Measurements from ENCODE around the gene PADI2.
"Not testable (repeated sequence)": the region's sequence is repeated elsewhere in the genome, so short reads cannot be mapped to it uniquely, and the experiment has no call there.

The PADI2 gene

GRCh38 chr1:17081439-17081838 lies 37.8 kb downstream of the PADI2 start:
- DNase-seq: no peak

DNA sequence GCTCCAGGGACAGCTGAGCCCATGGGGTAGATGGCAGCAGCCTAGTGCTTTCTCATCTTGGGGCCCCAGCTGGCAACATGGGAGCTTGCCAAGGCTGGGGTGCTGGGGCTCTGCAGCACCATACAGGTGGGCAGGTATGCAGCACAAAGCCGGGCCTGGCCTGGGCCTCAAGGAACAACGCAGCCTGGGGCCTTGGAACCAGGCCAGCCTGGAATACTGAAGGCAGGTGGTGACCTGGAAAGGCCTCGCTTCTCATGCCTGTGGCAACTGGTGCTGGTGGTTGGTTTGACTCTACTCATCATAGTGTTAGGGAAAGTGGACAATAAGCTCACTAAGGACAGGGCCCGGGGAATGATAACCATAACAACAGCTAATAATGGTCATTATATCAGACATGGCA lies 38.4 kb downstream of the PADI2 start:
- DNase-seq: no peak

DNA sequence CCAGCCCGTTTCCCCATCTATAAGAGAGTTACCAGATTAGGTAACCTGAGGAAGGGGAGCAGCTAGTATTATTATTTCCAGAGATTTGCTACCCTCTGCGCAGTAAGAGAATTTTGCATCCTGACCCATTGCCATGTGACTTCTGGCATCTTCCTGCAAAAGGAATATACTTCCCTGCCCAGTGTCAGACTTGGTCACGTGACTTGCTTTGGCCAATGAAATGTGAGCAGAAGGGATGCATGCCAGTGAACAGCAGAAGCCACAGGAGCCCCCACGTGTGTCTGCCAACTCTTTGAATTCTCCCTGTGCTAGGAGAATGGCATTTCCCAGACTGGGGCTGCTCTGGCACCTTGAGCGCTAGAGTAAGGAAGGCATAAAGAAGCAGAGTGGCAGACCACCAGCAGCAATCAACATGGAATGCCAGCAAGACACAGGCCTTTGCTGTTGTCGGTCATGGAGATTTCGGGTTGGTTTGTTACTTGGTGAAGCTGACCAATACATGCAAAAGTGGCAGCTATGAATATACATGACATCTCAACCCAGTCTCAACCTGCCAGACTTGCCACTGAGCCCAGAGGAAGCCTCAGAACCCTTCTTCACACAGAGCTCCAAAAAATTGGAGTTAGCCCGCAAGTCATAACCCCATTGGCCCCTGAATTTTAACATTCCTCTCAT lies 39.0 kb downstream of the PADI2 start:
- DNase-seq: no peak

DNA sequence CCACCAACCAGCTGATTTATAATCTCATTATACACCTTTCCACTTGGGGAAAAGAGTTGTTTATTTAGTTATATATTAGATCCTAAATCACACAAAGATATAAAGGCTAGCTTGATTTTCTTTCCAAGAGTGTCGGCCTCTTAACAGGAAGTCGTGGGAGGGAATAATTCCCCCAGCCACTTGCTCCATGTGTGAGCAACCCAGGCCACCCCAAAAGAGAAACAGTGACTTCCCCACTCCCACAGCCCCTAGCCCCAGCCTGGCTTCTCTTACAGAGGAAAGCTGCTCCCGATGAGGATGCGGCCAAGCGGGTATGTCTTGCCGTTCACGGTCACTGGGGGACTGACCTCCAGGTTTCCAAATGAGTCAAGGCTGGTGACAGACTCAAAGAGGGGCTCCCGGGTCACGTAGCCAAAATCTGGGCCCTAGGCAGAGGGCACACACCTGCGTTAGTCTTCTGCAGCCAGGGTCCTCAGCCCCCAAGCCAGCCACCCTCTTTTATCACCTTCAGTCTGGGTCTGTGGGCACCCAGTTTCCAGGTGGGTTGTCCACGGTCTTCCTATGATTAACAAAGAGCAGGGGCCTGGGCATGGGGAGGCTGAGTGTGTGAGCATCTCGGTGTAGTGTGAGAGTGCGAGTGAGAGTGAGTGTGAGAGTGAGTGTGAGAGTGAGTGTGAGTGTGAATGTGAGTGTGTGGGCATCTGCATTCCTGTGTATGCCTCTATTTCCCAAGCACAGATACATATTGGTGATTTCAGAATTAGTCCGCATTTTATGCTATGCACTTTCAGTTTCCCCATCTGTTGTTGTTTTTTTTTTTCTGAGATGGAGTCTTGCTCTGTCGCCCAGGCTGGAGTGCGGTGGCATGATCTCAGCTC lies 40.0 kb downstream of the PADI2 start:
- DNase-seq: peak; percentile 49 to 77 (median 72)

GRCh38 chr1:17075470-17076255 lies 43.6 kb downstream of the PADI2 start:
- DNase-seq: peak; percentile 68 to 84 (median 78)

GRCh38 chr1:17071794-17072193 lies 47.5 kb downstream of the PADI2 start:
- no peak for DNase-seq

- no peak for DNase-seq
These were observed 49.1 kb downstream of the PADI2 start for GRCh38 chr1:17070163-17070525.

- no peak for DNase-seq
These were observed 49.6 kb downstream of the PADI2 start for GRCh38 chr1:17069452-17070162.

GRCh38 chr1:17068789-17069188 lies 50.5 kb downstream of the PADI2 start:
- no peak for DNase-seq

DNA sequence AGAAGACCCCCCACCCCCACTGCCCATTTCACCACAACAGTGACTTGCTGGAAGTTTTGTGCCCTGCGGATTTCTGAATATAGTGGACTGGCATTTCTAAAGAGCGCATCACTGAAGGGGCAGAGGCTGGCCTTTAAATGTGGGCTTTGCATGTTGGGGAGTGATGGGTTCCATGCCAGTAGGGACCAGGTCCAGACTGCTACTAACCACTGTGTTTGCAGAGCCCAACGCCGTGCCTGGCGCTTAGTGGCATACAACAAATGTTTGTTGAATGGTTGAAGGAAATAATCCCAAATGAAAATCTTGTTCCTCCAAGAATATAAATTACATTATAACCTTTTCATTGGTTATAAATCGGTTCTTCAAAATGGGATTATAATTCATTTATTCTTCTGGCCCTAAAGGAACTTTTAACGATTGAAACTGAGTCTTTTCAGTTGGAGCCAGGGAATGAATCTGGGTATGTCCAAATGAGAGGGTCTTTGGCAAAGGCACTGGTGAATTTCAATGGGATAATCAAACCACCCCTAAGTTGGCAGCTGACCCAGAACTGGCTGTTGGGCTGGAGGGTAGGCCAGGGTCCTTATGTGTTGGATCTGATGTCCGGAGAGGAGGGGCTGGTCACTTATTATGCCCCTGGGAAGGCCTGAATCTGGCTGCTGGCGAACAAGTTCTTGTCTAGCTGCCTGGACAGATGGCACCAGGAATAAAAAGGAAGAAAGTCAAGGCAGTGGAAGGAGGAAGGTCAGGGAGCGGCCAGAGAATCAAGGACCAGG lies 51.6 kb downstream of the PADI2 start:
- DNase-seq: no peak

DNA sequence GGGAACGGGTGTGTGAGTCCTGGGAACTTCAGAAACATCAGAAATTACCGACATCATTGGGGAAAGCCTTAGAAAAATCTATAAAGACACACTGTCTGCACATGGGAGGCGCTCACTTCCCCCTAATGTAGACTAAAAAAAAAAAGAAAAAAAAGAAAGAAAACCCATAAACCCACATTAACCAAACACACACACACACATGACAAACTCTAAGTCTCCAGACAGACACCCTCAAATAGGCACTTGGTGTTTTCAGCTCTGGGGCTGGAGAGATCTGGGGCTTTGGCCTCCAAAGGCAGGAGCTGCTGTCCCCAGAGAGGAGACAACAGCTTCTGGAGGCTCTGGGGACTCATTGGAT lies 52.2 kb downstream of the PADI2 start:
- peak in 2 of 4 experiments; percentile 58 to 61 for DNase-seq

- DNase-seq: peak; percentile 39 to 84 (median 71)
These were observed 52.7 kb downstream of the PADI2 start for GRCh38 chr1:17066361-17067068.

- DNase-seq: peak; percentile 59 to 77 (median 73)
These were observed 53.6 kb downstream of the PADI2 start for GRCh38 chr1:17065666-17066065.

DNA sequence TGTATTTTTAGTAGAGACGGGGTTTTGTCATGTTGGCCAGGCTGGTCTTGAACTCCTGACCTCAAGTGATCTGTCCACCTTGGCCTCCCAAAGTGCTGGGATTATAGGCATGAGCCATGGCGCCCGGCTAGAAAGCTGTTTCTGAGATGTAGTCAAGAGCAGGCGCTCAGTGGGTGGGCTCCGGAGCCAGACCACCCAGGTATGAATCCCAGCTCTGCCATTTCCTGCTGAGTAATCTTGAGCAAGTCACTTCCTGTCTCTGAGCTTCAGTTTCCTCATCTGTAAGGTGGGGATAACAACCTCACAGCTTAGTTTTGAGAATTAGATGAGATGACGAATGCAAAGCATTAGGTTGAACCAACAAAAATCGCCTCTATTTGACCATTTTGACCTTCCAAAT lies 56.5 kb downstream of the PADI2 start:
- not testable (repeated sequence) for DNase-seq

DNA sequence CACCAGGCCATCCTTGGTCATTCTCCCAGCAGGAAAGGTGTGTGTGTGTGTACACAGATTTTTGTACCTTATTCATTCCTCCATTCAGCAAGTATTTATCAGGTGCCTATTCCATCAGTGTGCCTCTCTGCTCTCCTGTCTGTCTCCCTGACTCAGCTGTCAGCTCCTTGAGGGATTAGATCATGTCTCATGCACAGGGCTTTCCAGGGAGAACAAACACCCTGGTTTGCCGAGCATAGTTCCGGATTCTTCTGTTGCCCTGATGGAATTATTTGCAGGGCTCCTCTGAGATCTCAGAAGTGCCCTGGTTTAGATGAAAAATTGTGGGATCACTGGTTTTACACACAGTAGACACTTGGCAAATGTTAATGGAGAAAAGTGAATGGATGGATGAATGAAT lies 57.4 kb downstream of the PADI2 start:
- DNase-seq: no peak

DNA sequence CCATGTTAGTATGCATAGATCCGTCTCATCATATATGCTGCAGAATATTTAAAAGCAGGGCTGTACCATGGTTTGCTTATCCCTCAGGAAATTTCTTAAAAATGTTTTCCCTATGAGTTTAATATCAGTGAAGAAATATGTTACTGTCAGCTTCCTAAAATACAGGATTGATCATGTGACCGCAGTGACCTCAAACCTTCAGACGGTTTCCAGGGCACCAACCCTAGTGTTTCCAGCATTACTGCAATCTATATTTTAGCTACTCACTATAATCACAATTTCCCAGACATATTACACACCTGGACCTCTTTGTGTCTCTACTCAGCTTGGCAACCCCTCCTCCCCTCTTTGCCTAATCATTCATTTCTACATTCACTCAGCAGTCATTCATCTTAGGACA lies 57.8 kb downstream of the PADI2 start:
- DNase-seq: peak; percentile 55 to 73 (median 68)

DNA sequence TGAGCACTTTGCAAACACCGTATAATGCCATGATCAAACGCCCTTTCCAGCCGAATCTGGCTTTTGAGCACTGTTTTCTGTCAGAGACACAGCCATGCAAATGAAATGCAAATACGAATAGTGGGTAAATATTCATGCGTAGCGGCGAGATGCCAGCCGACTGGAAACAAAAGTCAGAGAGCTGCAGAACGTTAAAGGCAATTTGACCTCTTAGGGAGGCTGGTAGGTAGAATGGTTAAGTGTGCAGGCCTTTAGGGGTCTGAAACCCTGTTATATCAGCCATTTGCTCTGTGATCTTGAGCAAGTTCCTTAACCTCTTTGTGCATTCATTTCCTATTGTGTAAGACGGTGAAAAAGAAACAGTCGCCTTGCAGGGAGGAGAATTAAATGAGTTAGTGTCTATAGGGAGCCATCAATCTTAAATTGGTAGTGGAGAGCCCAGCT lies 58.9 kb downstream of the PADI2 start:
- peak; percentile 38 to 77 (median 56) for DNase-seq

- peak; percentile 80 to 88 (median 84) for DNase-seq
These were observed 59.6 kb downstream of the PADI2 start for GRCh38 chr1:17059391-17060305.

DNA sequence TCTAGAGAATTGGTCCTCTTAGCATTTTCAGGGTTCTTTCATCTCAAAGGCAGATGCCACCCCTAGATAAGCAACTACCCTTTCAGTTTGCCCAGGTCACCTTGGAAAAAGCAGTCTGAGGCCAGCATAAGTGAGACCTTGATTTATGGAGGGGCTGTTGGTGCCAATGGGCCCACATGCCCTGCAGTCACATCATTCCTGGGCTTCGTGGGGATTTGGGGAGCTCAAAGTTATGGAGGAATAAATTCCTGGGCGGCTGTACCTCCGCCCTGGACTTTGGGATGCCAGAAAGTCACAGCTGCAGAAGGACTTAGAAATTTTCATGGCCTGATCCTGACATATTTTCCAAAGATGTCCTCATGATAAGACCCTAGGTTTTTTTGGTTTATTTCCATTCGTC lies 62.7 kb downstream of the PADI2 start:
- DNase-seq: no peak

DNA sequence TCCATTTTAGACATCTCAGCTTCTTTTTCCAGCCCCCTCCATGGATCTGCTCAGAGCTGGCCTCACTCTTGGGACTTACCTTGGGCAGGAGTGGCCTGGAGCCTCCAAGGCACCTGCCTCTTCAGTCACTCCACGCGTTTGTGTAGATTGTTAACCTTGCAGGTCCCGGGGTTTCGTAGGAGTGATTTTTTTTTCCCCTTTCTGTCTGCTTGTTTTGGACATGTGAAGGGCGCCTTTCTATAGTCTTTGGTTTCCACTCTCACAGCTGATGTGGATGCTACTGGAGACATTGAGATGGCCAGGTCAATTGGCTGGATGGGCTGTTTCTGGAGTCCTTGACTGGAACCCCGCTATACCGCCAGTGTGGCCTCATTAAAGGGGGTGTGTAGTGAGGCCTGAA lies 63.5 kb downstream of the PADI2 start:
- DNase-seq: no peak

Data from suppressor macrophage (primary cell).